ENCODE measurements around the gene S100A5.
"Not testable (repeated sequence)": the region's sequence is repeated elsewhere in the genome, so short reads cannot be mapped to it uniquely, and the experiment has no call there.

S100A5 gene

GRCh38 chr1:153565529-153566374 is 25.0 kb upstream of the S100A5 start, which contains the start of gene S100A2:
S100A2 (minus strand) TSS chr1:153565844; CDS start chr1:153563877, 1,967 bp downstream.
- no peak for TF ChIP-seq CTCF (IDR thresholded peaks at IDR 0.05; ENCODE audit: extremely low read depth, insufficient read depth, missing control alignments)
- in situ Hi-C loops (cut with MboI; ENCODE audit: low pct_unique_long_range_greater_than_20kb, low sequenced_read_pairs, unreplicated experiment), result loop anchor here (10.0 kb wide), 1 partner anchor 51 kb away; no protein-coding TSS in a partner anchor

GRCh38 chr1:153563991-153564390 is 23.3 kb upstream of the S100A5 start:
- TF ChIP-seq CTCF (IDR thresholded peaks at IDR 0.05; ENCODE audit: extremely low read depth, insufficient read depth, missing control alignments), result no peak
- no peak for DNase-seq (ENCODE audit: low spot score)
- in situ Hi-C loops (cut with MboI; ENCODE audit: low pct_unique_long_range_greater_than_20kb, low sequenced_read_pairs, unreplicated experiment), result loop anchor here (10.0 kb wide), 1 partner anchor 49 kb away; no protein-coding TSS in a partner anchor

More at GRCh38 chr1:153565529-153566374, 25.0 kb upstream of the S100A5 start, which contains the start of gene S100A2:
- DNase-seq (ENCODE audit: low spot score), result peak; percentile 65

GRCh38 chr1:153563483-153563901 is 22.8 kb upstream of the S100A5 start:
- DNase-seq (ENCODE audit: low spot score), result no peak
- in situ Hi-C loops (cut with MboI; ENCODE audit: low pct_unique_long_range_greater_than_20kb, low sequenced_read_pairs, unreplicated experiment), result loop anchor here (10.0 kb wide), 1 partner anchor 49 kb away; no protein-coding TSS in a partner anchor
- TF ChIP-seq CTCF (IDR thresholded peaks at IDR 0.05; ENCODE audit: extremely low read depth, insufficient read depth, missing control alignments), result no peak

GRCh38 chr1:153562021-153562420 is 21.3 kb upstream of the S100A5 start:
- in situ Hi-C loops (cut with MboI; ENCODE audit: low pct_unique_long_range_greater_than_20kb, low sequenced_read_pairs, unreplicated experiment), result loop anchor here (10.0 kb wide), 1 partner anchor 47 kb away; no protein-coding TSS in a partner anchor
- not testable (repeated sequence) for DNase-seq (ENCODE audit: low spot score)

GRCh38 chr1:153561466-153561985 is 20.8 kb upstream of the S100A5 start:
- TF ChIP-seq CTCF (IDR thresholded peaks at IDR 0.05; ENCODE audit: extremely low read depth, insufficient read depth, missing control alignments), result no peak
- in situ Hi-C loops (cut with MboI; ENCODE audit: low pct_unique_long_range_greater_than_20kb, low sequenced_read_pairs, unreplicated experiment), result loop anchor here (10.0 kb wide), 1 partner anchor 47 kb away; no protein-coding TSS in a partner anchor
- DNase-seq (ENCODE audit: low spot score), result no peak

GRCh38 chr1:153560771-153561465 is 20.2 kb upstream of the S100A5 start:
- in situ Hi-C loops (cut with MboI; ENCODE audit: low pct_unique_long_range_greater_than_20kb, low sequenced_read_pairs, unreplicated experiment), result loop anchor here (10.0 kb wide), 1 partner anchor 46 kb away; no protein-coding TSS in a partner anchor

More at GRCh38 chr1:153560771-153561465, 20.2 kb upstream of the S100A5 start:
- TF ChIP-seq CTCF (IDR thresholded peaks at IDR 0.05; ENCODE audit: extremely low read depth, insufficient read depth, missing control alignments), result no peak
- no peak for DNase-seq (ENCODE audit: low spot score)
